Parathyroid adenoma (tissue), 2 donors: ENCODE results near the gene LIMA1.
A peak's percentile ranks its signal among the peaks of the same experiment; 100 is the strongest.
"Not testable (repeated sequence)": the region's sequence is repeated elsewhere in the genome, so short reads cannot be mapped to it uniquely, and the experiment has no call there.

Experiments
- H2AFZ ChIP-seq: fragments of 300-600 bp; sonication (generic); one replicate; pipeline ENCODE4 v1.7.0; 2017; ENCODE audit warnings: antibody characterized with exemption, mild to moderate bottlenecking
- H3K27ac ChIP-seq: fragments of 300-600 bp; sonication (generic); one replicate; pipeline ENCODE4 v1.7.0; 2017
- H3K27me3 ChIP-seq: fragments of 300-600 bp; sonication (generic); one replicate; pipeline ENCODE4 v1.7.0; 2017; ENCODE audit warnings: low read length; ENCODE audit not compliant: control insufficient read depth, insufficient read depth
- H3K36me3 ChIP-seq: fragments of 300-600 bp; sonication (generic); one replicate; pipeline ENCODE4 v1.7.0; 2017; ENCODE audit warnings: low read length; ENCODE audit not compliant: control insufficient read depth, insufficient read depth
- H3K4me1 ChIP-seq: fragments of 300-600 bp; sonication (generic); one replicate; pipeline ENCODE4 v1.7.0; 2017; ENCODE audit warnings: control low read depth
- H3K4me2 ChIP-seq: fragments of 300-600 bp; sonication (generic); one replicate; pipeline ENCODE4 v1.7.0; 2017; ENCODE audit warnings: low read length
- H3K4me3 ChIP-seq: fragments of 300-600 bp; sonication (generic); one replicate; pipeline ENCODE4 v1.7.0; 2017; ENCODE audit warnings: low read depth, low read length
- H3K79me2 ChIP-seq: fragments of 300-600 bp; sonication (generic); one replicate; pipeline ENCODE4 v1.7.0; 2017; ENCODE audit warnings: control low read depth
- H3K9ac ChIP-seq: fragments of 300-600 bp; sonication (generic); one replicate; pipeline ENCODE4 v1.7.0; 2017; ENCODE audit warnings: mild to moderate bottlenecking
- H3K9me3 ChIP-seq: fragments of 300-600 bp; sonication (generic); one replicate; pipeline ENCODE4 v1.7.0; 2017; ENCODE audit warnings: low read length; ENCODE audit not compliant: control insufficient read depth
- CTCF ChIP-seq: fragments of 300-600 bp; sonication (generic); IDR thresholded peaks from one replicate; pipeline ENCODE4 v1.7.0; 2017; ENCODE audit warnings: antibody characterized with exemption, mild to moderate bottlenecking
- donor health status: primary hyperparathyroidism.

LIMA1 gene

GRCh38 chr12:50297027-50297426 is 13.7 kb upstream of the LIMA1 start:
- no peaks in the 10 kb centered on the region for H3K27me3 ChIP-seq
- no peaks in the 10 kb centered on the region for H3K9me3 ChIP-seq
- no peak overlapping the region for H3K9ac ChIP-seq
- H3K27ac ChIP-seq, result peak overlapping the region; percentile 47
- no peak overlapping the region for H3K4me3 ChIP-seq
- H3K4me1 ChIP-seq, result no peaks in the 10 kb centered on the region
- TF ChIP-seq CTCF, result no peak
- peaks cover 3% of the 10 kb centered on the region for H3K79me2 ChIP-seq
- H2AFZ ChIP-seq, result no peak overlapping the region
- H3K36me3 ChIP-seq, result no peaks in the 10 kb centered on the region
- H3K4me2 ChIP-seq, result no peak overlapping the region

DNA sequence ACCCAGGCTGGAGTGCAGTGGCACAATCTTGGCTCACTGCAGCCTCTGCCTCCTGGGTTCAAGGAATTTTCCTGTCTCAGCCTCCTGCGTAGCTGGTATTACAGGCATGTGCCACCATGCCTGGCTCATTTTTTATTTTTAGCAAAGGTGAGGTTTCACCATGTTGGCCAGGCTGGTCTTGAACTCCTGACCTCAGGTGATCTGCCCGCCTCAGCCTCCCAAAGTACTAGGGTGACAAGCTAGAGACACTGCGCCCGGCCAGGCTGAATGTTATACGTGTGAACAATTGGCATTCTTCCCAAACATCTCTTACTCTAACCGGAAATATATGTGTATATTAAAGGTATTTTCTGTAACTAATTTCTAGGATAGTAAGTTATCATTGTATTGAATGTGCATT is 13.2 kb upstream of the LIMA1 start:
- Histone ChIP-seq H3K9ac (no peak overlapping the region), H3K27me3 (no peaks in the 10 kb centered on the region), H2AFZ (no peak overlapping the region), H3K27ac (peak overlapping the region; percentile 47), H3K4me1 (no peaks in the 10 kb centered on the region), H3K4me3 (no peak overlapping the region), H3K79me2 (peaks cover 5% of the 10 kb centered on the region), H3K4me2 (no peak overlapping the region), H3K36me3 (no peaks in the 10 kb centered on the region), H3K9me3 (no peaks in the 10 kb centered on the region)
- no peak for TF ChIP-seq CTCF

DNA sequence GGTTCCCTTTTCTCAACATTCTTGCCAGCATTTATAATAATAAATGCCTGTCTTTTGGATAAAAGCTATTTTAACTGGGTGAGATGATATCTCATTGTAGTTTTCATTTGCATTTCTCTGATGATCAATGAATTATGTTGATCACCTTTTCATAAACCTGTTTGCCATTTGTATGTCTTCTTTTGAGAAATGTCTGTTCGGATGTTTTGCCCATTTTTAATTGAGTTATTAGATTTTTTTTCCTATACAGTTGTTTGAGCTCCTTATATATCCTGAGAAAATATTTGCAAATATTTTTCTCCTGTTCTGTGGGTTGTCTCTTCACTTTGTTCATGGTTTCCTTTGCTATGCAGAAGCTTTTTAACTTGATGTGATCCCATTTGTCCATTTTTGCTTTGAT is 8.1 kb upstream of the LIMA1 start:
- Histone ChIP-seq H3K9me3 (no peaks in the 10 kb centered on the region), H3K27ac (no peak overlapping the region), H3K36me3 (no peaks in the 10 kb centered on the region), H3K4me3 (no peak overlapping the region), H3K9ac (no peak overlapping the region), H3K79me2 (peaks cover 10% of the 10 kb centered on the region), H3K4me2 (no peak overlapping the region), H3K4me1 (no peaks in the 10 kb centered on the region), H2AFZ (no peak overlapping the region), H3K27me3 (no peaks in the 10 kb centered on the region)
- TF ChIP-seq CTCF, result no peak

- H3K36me3 ChIP-seq, H3K4me1 ChIP-seq, H2AFZ ChIP-seq, H3K27ac ChIP-seq, H3K9ac ChIP-seq, H3K79me2 ChIP-seq, H3K27me3 ChIP-seq, H3K4me2 ChIP-seq, H3K4me3 ChIP-seq, H3K9me3 ChIP-seq: not testable (repeated sequence)
These were observed 7.4 kb upstream of the LIMA1 start for GRCh38 chr12:50290692-50291091.

- Histone ChIP-seq H3K4me1 (peaks cover 6% of the 10 kb centered on the region), H3K4me3 (no peak overlapping the region), H3K9ac (no peak overlapping the region), H3K27ac (no peak overlapping the region), H3K4me2 (no peak overlapping the region), H3K36me3 (no peaks in the 10 kb centered on the region), H3K9me3 (no peaks in the 10 kb centered on the region), H3K79me2 (peaks cover 13% of the 10 kb centered on the region), H2AFZ (no peak overlapping the region), H3K27me3 (no peaks in the 10 kb centered on the region)
- TF ChIP-seq CTCF, result no peak
These were observed 4.0 kb upstream of the LIMA1 start for GRCh38 chr12:50287271-50287670.
